HFFc6 (cell line): ENCODE measurements around the gene ARHGAP44. TPM values are rescaled to one million over a fixed set of nuclear protein-coding genes. Genes with fewer than 3 reads are reported as not detected.
A peak's percentile ranks its signal among the peaks of the same experiment; 100 is the strongest.

Source experiments
- DNase-seq: peaks from one replicate; pipeline ENCODE4 v3.0.0-alpha.2; 2018
- H3K27ac Mint-ChIP-seq: 2 replicates; pipeline ENCODE4 v1.8.0; 2020; ENCODE audit warnings: mild to moderate bottlenecking, mixed read lengths
- H3K27me3 Mint-ChIP-seq: 2 replicates; pipeline ENCODE4 v1.8.0; 2021; ENCODE audit warnings: mild to moderate bottlenecking, moderate library complexity, mixed read lengths; ENCODE audit not compliant: insufficient read depth
- H3K36me3 Mint-ChIP-seq: 2 replicates; pipeline ENCODE4 v1.8.0; 2021; ENCODE audit warnings: low read depth, mixed read lengths
- H3K4me1 Mint-ChIP-seq: 2 replicates; pipeline ENCODE4 v1.8.0; 2020; ENCODE audit warnings: low read depth, mixed read lengths
- H3K4me3 Mint-ChIP-seq: 2 replicates; pipeline ENCODE4 v1.8.0; 2020; ENCODE audit warnings: mild to moderate bottlenecking, moderate library complexity, mixed read lengths
- H3K9me3 Mint-ChIP-seq: 2 replicates; pipeline ENCODE4 v1.8.0; 2020; ENCODE audit warnings: mild to moderate bottlenecking, mixed read lengths
- CTCF ChIP-seq: fragments of 200-600 bp; sonication (generic); IDR thresholded peaks from 2 replicates; pipeline ENCODE4 v1.5.0; 2021; ENCODE audit warnings: antibody characterized with exemption, mild to moderate bottlenecking
- long read RNA-seq: library from polyadenylated mRNA; unstranded; transcript quantifications from one replicate; pipeline ENCODE4 v2.0.0, GENCODE V29; 2019
- total RNA-seq, 6 experiments: library from RNA; stranded (reverse); fragmentation: NEBNext Ultra II Directional; extraction: Animal tissue kit (Norgen Biotek cat#: 25700); gene quantifications; 2 replicates in 1 of 6; 3 replicates in 5 of 6; pipeline ENCODE4 v1.2.3, GENCODE V29; 2021

ARHGAP44 gene
- 1 to 10 TPM in 1 of 6 experiments, under 1 TPM in 5; 0.43 to 1.3 (median 0.68) TPM for total RNA-seq
- long read RNA-seq: 0 reads

- DNase-seq: peak; percentile 30
- TF ChIP-seq CTCF: no peak
- H3K36me3 Mint-ChIP-seq: no peaks in the 10 kb centered on the region
- H3K27ac Mint-ChIP-seq: no peak within 1 kb of the TSS
- H3K4me1 Mint-ChIP-seq: no peaks in the 10 kb centered on the region
- no peaks in the 10 kb centered on the region for H3K9me3 Mint-ChIP-seq
- peak within 1 kb of the TSS; percentile 76 for H3K4me3 Mint-ChIP-seq
- H3K27me3 Mint-ChIP-seq: peaks cover 35% of the 10 kb centered on the region
These were observed at the start of gene ARHGAP44 for GRCh38 chr17:12789481-12790248. Gene ARHGAP44 (plus strand): TSS chr17:12789498. CDS start chr17:12789839, 341 bp downstream.

- H3K27ac Mint-ChIP-seq: no peak overlapping the region
- no peak for DNase-seq
- H3K4me3 Mint-ChIP-seq: no peak overlapping the region
- H3K9me3 Mint-ChIP-seq: no peaks in the 10 kb centered on the region
- H3K4me1 Mint-ChIP-seq: peaks cover 36% of the 10 kb centered on the region
- H3K27me3 Mint-ChIP-seq: peaks cover 5% of the 10 kb centered on the region; the same call in 1 of the 2 replicates
- 0 out of 2 replicates have a peak, but pooled peaks cover 3% of the 10 kb centered on the region for H3K36me3 Mint-ChIP-seq
- TF ChIP-seq CTCF: no peak
These were observed 49.8 kb upstream of the ARHGAP44 start for GRCh38 chr17:12739500-12739899.

- H3K4me1 Mint-ChIP-seq: peaks cover 18% of the 10 kb centered on the region
- no peaks in the 10 kb centered on the region for H3K9me3 Mint-ChIP-seq
- DNase-seq: no peak
- no peak for TF ChIP-seq CTCF
- peaks cover 5% of the 10 kb centered on the region for H3K27me3 Mint-ChIP-seq
- H3K4me3 Mint-ChIP-seq: no peak overlapping the region
- no peak overlapping the region for H3K27ac Mint-ChIP-seq
- 0 out of 2 replicates have a peak, but pooled peaks cover 3% of the 10 kb centered on the region for H3K36me3 Mint-ChIP-seq
These were observed 46.3 kb upstream of the ARHGAP44 start for GRCh38 chr17:12743046-12743445.

- no peaks in the 10 kb centered on the region for H3K9me3 Mint-ChIP-seq
- H3K27me3 Mint-ChIP-seq: peaks cover 3% of the 10 kb centered on the region
- no peak overlapping the region for H3K4me3 Mint-ChIP-seq
- no peak overlapping the region for H3K27ac Mint-ChIP-seq
- no peak for TF ChIP-seq CTCF
- DNase-seq: no peak
- H3K36me3 Mint-ChIP-seq: 0 out of 2 replicates have a peak, but pooled peaks cover 3% of the 10 kb centered on the region
- peaks cover 18% of the 10 kb centered on the region for H3K4me1 Mint-ChIP-seq
These were observed 45.0 kb upstream of the ARHGAP44 start for GRCh38 chr17:12744298-12744697.

GRCh38 chr17:12744786-12745185 is 44.5 kb upstream of the ARHGAP44 start:
- 0 out of 2 replicates have a peak, but pooled peaks cover 3% of the 10 kb centered on the region for H3K36me3 Mint-ChIP-seq
- TF ChIP-seq CTCF: no peak
- H3K27ac Mint-ChIP-seq: no peak overlapping the region
- no peaks in the 10 kb centered on the region; the same call in none of the 2 replicates for H3K27me3 Mint-ChIP-seq
- peaks cover 18% of the 10 kb centered on the region for H3K4me1 Mint-ChIP-seq
- no peak for DNase-seq
- H3K4me3 Mint-ChIP-seq: no peak overlapping the region
- no peaks in the 10 kb centered on the region for H3K9me3 Mint-ChIP-seq
